Measurements from ENCODE around the gene CMTM4. TPM values are rescaled to one million over a fixed set of nuclear protein-coding genes. Genes with fewer than 3 reads are reported as not detected.
A peak's percentile ranks its signal among the peaks of the same experiment; 100 is the strongest.

The CMTM4 gene
- 20.7 and 22.5 TPM in 2 replicates for total RNA-seq

DNA sequence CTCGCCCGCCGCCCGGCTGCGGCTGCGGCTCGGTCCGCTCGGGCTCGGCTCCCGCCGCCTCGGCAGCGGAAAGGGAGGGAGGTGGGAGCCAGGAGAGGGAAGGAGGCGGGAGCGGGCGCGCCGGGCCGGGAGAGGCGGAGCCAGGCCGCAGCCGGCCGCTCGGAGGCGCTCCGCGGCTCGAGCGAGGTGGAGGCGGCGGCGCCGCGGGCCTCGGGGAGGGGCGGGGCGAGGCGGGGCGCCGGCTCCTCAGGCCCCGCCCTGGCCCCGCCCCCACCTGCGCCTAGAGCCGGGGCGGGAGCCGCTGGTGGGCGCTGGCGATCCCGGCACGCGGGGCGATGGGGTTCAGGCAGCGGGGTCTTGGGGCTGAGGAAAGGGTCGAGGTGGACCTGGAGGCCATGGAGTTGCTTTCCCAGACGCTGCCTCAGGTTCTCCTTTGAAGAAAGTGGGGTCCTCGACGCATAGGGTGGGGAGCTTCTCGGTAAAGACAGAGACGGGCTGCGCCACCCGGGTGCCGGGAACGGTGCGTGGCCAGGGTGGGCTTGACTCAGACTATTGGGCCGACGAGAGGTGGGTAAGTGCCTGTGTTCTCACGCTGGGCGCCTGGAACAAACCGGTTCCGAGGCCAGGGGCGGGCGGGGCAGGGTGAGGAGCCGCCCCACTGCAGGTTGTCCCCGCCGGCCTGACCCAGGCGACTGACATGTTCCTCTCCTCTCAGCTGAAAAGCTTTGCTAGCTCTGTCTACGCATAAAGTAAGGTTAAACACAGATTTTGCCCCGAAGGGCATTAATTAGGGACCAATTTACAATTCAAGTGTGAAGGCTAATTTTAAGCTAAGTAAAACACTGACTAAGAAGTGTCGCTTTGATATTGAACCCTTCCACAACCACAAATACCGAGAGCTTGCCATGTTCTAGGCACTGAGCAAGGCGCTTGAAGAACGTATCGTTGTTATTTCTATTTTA lies at the start of gene CMTM4:
TSS of gene CMTM4 (minus strand) at position 75 of the 962 bp plus-strand sequence. CDS start 218 bp downstream, outside the sequence.
- DNase-seq (ENCODE audit: low read depth), result peak; percentile 87
- TF ChIP-seq, protein P1, sequence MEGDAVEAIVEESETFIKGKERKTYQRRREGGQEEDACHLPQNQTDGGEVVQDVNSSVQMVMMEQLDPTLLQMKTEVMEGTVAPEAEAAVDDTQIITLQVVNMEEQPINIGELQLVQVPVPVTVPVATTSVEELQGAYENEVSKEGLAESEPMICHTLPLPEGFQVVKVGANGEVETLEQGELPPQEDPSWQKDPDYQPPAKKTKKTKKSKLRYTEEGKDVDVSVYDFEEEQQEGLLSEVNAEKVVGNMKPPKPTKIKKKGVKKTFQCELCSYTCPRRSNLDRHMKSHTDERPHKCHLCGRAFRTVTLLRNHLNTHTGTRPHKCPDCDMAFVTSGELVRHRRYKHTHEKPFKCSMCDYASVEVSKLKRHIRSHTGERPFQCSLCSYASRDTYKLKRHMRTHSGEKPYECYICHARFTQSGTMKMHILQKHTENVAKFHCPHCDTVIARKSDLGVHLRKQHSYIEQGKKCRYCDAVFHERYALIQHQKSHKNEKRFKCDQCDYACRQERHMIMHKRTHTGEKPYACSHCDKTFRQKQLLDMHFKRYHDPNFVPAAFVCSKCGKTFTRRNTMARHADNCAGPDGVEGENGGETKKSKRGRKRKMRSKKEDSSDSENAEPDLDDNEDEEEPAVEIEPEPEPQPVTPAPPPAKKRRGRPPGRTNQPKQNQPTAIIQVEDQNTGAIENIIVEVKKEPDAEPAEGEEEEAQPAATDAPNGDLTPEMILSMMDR (IDR thresholded peaks at IDR 0.05; ENCODE audit: insufficient read depth, low read depth, low read length), result peak; percentile 2
- H3K4me3 ChIP-seq (ENCODE audit: low read depth, low read length), result peak within 1 kb of the TSS; percentile 67

DNA sequence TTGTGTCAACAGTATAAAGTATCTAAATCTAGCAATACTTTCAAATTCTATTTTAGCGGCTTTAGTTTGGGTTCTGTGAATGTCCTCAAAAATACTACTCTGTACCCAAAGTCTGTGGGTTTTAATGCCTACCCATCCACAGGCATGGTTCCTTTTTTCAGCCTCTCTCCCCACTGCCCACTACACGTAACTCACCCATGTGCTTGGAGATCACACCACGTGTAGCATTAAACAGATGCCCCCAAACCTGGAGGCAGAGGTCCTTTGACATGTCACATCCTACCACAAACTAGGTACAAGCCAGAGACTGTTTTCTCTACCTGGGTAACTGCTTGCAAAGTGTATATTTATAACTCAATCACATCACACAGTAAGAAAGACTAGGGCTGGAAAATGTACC lies 49.5 kb upstream of the CMTM4 start:
- TF ChIP-seq, protein P1 (IDR thresholded peaks at IDR 0.05; ENCODE audit: insufficient read depth, low read depth, low read length), result no peak
- no peak for DNase-seq (ENCODE audit: low read depth)
- H3K4me3 ChIP-seq (ENCODE audit: low read depth, low read length), result no peak overlapping the region

DNA sequence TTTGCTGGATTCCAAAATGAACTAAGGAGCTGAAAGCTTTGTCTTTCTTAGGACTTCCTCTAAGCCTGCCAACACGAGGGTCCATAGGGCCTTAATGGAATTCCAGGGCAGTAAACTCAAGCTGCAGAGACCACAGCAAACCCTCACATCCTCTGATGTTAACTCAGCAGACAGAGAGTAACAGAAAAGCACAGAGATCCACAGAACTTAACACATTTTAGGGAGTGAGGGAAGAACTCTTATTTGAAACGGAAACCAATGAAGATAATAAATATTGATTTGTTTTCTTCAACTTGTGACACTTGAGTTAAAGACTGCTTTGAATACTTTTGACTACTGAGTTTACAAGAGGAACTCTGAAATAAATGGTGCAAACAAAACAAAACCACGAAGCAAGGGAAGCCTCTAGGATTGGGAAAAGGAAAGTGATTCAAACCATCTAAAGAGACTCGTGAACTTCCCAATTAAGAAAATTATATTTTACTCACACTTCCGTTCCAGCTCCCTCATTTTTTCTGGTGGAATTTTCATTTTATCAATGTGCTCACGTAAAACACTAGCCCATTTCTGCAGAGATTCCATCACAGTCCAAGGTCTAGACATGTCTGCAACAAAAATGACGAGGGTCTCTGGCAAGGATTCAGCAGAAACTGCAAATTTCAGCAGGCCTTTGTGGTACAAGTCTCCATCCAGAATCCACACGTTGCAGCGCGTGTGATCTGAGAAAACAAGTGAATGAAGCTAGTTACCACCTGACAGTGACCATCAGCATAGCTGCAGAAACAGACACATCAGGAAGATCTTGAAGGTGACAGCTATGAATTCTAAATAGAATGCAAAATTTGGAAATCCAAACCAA lies 45.6 kb upstream of the CMTM4 start:
- DNase-seq (ENCODE audit: low read depth), result no peak
- no peak overlapping the region for H3K4me3 ChIP-seq (ENCODE audit: low read depth, low read length)
- TF ChIP-seq, protein P1 (IDR thresholded peaks at IDR 0.05; ENCODE audit: insufficient read depth, low read depth, low read length), result no peak

DNA sequence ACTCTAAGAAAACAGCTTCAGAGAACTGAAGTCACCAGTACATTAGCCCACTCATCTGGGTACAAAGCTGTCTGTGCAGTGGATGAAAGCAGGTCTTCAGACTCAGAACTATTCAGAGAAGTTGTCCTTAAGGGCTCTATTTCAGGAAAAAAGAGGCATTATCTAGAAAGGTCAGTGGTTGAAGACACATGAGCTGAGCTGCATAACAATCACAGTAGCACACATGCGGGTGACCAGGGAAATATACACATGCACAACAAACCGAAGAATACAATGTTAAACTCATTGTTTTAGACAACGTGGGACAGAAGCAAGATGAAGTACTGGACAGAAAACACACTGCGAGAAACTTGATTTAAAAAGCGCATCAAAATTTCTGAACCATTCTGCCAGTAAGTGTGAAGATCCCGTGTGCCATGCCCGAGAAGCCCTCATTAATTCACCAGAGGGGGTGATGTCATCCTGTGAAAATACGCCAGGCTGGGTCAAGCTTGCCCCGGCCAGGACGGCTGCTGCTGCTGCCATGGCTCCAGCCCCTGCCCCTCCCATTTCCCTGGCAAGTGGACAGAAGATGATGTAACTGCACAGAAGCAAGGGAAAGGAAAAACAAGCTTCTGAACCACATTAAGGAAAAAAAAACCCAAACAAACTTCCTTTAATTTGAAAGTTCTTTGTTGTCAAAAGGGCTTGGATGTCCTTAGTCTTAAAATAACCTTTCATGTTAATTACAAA lies 44.8 kb upstream of the CMTM4 start:
- H3K4me3 ChIP-seq (ENCODE audit: low read depth, low read length), result no peak overlapping the region
- peak; percentile 94 for DNase-seq (ENCODE audit: low read depth)
- TF ChIP-seq, protein P1 (IDR thresholded peaks at IDR 0.05; ENCODE audit: insufficient read depth, low read depth, low read length), result no peak

DNA sequence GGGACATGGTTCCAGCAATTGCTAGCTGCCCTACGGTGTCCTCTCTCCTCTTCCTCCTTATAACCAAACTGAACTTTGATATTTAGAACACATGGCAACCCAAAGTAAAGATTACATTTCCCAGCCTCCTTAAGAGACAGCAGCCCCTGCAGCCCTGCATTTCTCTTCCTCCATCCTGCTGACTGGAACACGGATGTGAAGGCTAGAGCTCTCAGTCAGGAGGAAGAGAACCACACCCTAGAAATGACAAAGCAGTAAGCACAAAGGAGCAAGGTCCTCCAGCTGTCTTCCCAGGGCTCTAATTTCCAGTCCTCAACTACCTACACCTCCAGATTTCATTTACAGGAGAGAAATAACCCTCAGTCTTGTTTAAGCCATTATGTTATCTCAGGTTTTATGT lies 44.0 kb upstream of the CMTM4 start:
- TF ChIP-seq, protein P1 (IDR thresholded peaks at IDR 0.05; ENCODE audit: insufficient read depth, low read depth, low read length), result no peak
- DNase-seq (ENCODE audit: low read depth), result peak; percentile 17
- H3K4me3 ChIP-seq (ENCODE audit: low read depth, low read length), result no peak overlapping the region

DNA sequence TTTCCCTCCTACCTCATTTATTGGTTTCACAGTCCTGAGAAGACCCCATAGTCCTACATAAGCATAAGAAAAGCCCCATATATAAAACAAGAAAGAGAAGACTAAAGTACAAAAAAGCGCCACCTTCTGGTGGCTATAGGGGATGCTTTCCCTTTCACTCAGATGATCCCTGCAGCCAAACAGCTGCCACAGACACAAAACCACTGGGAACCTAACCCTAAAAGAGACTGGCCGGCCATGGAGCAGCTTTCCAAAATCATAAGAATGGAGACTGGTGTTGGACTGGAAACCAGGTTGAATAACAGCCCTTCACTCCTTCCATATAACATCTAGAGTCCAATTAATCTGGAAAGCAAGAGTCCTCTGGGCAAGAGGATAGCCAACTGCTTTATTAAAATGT lies 43.5 kb upstream of the CMTM4 start:
- TF ChIP-seq, protein P1 (IDR thresholded peaks at IDR 0.05; ENCODE audit: insufficient read depth, low read depth, low read length), result peak; percentile 72
- peak; percentile 41 for DNase-seq (ENCODE audit: low read depth)
- no peak overlapping the region for H3K4me3 ChIP-seq (ENCODE audit: low read depth, low read length)
